ENCODE measurements around the gene CROCC2. TPM values are rescaled to one million over a fixed set of nuclear protein-coding genes. Genes with fewer than 3 reads are reported as not detected.

Gene CROCC2
- total RNA-seq, 4 donors from 2014 or later: 0.79 to 2.6 (median 1.8) TPM; not detected in 1

GRCh38 chr2:241008711-241009121 lies 102.6 kb downstream of the CROCC2 start:
- intact Hi-C loops (cut with DNase I; ENCODE audit: low total_unique reads): no loop called here

GRCh38 chr2:241009191-241009590 lies 103.1 kb downstream of the CROCC2 start:
- Histone ChIP-seq H3K4me3 (no peak overlapping the region), H3K9me3 (peaks cover 0 to 6% of the 10 kb centered on the region in 2 donors), H3K36me3 (no peaks in the 10 kb centered on the region), H3K27me3 (no peaks in the 10 kb centered on the region), H3K4me1 (no peaks in the 10 kb centered on the region), H3K27ac (peak overlapping the region; percentile 78 to 81)
- no peak for DNase-seq
- intact Hi-C loops (cut with DNase I; ENCODE audit: low total_unique reads): no loop called here
- TF ChIP-seq POLR2A (IDR thresholded peaks at IDR 0.05) (no peak), CTCF (IDR thresholded peaks at IDR 0.05) (no peak)

More at GRCh38 chr2:241008711-241009121, 102.6 kb downstream of the CROCC2 start:
- Histone ChIP-seq H3K36me3 (no peaks in the 10 kb centered on the region), H3K27me3 (no peaks in the 10 kb centered on the region), H3K4me1 (no peaks in the 10 kb centered on the region), H3K9me3 (peaks cover 0 to 11% of the 10 kb centered on the region in 2 donors), H3K27ac (peak overlapping the region in 1 of 2 donors; percentile 81), H3K4me3 (no peak overlapping the region)
- DNase-seq: no peak
- TF ChIP-seq POLR2A (IDR thresholded peaks at IDR 0.05) (no peak), CTCF (IDR thresholded peaks at IDR 0.05) (no peak)

- peak; percentile 70 to 76 for DNase-seq
- TF ChIP-seq POLR2A (IDR thresholded peaks at IDR 0.05) (no peak), CTCF (IDR thresholded peaks at IDR 0.05) (peak in 1 of 4 experiments; percentile 43)
- H3K9me3 ChIP-seq: peaks cover 0 to 6% of the 10 kb centered on the region in 2 donors
- no peaks in the 10 kb centered on the region for H3K36me3 ChIP-seq
- intact Hi-C loops (cut with DNase I; ENCODE audit: low total_unique reads): no loop called here
- peak overlapping the region; percentile 15 to 18 for H3K4me3 ChIP-seq
- H3K4me1 ChIP-seq: no peaks in the 10 kb centered on the region
- peak overlapping the region; percentile 78 to 81 for H3K27ac ChIP-seq
- no peaks in the 10 kb centered on the region for H3K27me3 ChIP-seq
These were observed 103.7 kb downstream of the CROCC2 start for GRCh38 chr2:241009601-241010530.

- Histone ChIP-seq H3K36me3 (no peaks in the 10 kb centered on the region), H3K9me3 (no peaks in the 10 kb centered on the region), H3K4me3 (peak overlapping the region; percentile 15 to 18), H3K27ac (peak overlapping the region; percentile 78 to 81), H3K27me3 (no peaks in the 10 kb centered on the region), H3K4me1 (no peaks in the 10 kb centered on the region)
- DNase-seq: peak in 1 of 2 donors; percentile 14
- TF ChIP-seq POLR2A (IDR thresholded peaks at IDR 0.05) (no peak), CTCF (IDR thresholded peaks at IDR 0.05) (no peak)
- intact Hi-C loops (cut with DNase I; ENCODE audit: low total_unique reads): no loop called here
These were observed 104.6 kb downstream of the CROCC2 start for GRCh38 chr2:241010531-241011295.

GRCh38 chr2:241011296-241011600 lies 105.1 kb downstream of the CROCC2 start:
- Histone ChIP-seq H3K9me3 (no peaks in the 10 kb centered on the region), H3K4me3 (no peak overlapping the region), H3K4me1 (no peaks in the 10 kb centered on the region), H3K27me3 (no peaks in the 10 kb centered on the region), H3K36me3 (no peaks in the 10 kb centered on the region), H3K27ac (peak overlapping the region in 1 of 2 donors; percentile 81)
- TF ChIP-seq POLR2A (IDR thresholded peaks at IDR 0.05) (no peak), CTCF (IDR thresholded peaks at IDR 0.05) (no peak)
- intact Hi-C loops (cut with DNase I; ENCODE audit: low total_unique reads): no loop called here
- DNase-seq: no peak
